ENCODE measurements around the gene ERC1. TPM values are rescaled to one million over a fixed set of nuclear protein-coding genes. Genes with fewer than 3 reads are reported as not detected.

Gene ERC1
- total RNA-seq, 1 experiment from 2014 or later = 12.3 TPM

DNA sequence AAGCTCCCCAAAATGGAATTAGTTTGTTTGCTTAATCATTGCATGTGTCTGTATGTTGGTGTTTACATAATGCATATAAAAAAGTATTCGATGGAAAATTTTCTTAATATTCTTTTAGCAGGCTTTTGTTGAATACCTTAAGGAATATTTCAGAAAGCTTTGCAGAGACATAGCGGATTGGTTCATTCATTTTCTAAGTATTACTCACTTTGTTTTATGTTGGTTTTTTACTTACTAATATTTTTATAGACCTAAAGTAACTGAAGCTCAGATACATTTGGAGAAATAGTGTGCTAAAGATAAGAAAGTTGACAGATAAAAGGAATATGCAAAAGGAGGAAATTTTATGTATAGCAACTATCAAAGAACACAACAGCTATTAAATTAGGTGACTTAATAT lies 191.0 kb downstream of the ERC1 start:
- H3K9ac ChIP-seq (ENCODE audit: low read length) = no peak overlapping the region
- H2AFZ ChIP-seq (ENCODE audit: low read length) = no peak overlapping the region
- BruUV-seq (replicated peaks) = no TSS peak
- H3K27me3 ChIP-seq (ENCODE audit: low read length) = no peaks in the 10 kb centered on the region
- ChIA-PET POLR2A (ENCODE audit: unreplicated experiment) (interaction anchor here (0.7 kb wide), 1 partner anchor 405 kb away, joined by 3 read pairs; no protein-coding TSS in a partner anchor), CTCF (interaction anchor here (0.7 kb wide), 1 partner anchor 363 kb away, joined by 3 read pairs; no protein-coding TSS in a partner anchor)
- H3F3A ChIP-seq (ENCODE audit: low read length, unreplicated experiment) = no peaks in the 10 kb centered on the region
- no peaks in the 10 kb centered on the region for H3K9me3 ChIP-seq (ENCODE audit: low read length)
- H3K4me1 ChIP-seq (ENCODE audit: insufficient read depth, low read length) = peaks cover 43% of the 10 kb centered on the region
- no peak overlapping the region for H3K4me3 ChIP-seq (ENCODE audit: low read length)
- TF ChIP-seq EZH2phosphoT487 (IDR thresholded peaks at IDR 0.05; ENCODE audit: borderline replicate concordance, low read length) = no peak
- TF ChIP-seq EZH2 (IDR thresholded peaks at IDR 0.05; ENCODE audit: low read length, unreplicated experiment) = no peak
- TF ChIP-seq, protein P1, sequence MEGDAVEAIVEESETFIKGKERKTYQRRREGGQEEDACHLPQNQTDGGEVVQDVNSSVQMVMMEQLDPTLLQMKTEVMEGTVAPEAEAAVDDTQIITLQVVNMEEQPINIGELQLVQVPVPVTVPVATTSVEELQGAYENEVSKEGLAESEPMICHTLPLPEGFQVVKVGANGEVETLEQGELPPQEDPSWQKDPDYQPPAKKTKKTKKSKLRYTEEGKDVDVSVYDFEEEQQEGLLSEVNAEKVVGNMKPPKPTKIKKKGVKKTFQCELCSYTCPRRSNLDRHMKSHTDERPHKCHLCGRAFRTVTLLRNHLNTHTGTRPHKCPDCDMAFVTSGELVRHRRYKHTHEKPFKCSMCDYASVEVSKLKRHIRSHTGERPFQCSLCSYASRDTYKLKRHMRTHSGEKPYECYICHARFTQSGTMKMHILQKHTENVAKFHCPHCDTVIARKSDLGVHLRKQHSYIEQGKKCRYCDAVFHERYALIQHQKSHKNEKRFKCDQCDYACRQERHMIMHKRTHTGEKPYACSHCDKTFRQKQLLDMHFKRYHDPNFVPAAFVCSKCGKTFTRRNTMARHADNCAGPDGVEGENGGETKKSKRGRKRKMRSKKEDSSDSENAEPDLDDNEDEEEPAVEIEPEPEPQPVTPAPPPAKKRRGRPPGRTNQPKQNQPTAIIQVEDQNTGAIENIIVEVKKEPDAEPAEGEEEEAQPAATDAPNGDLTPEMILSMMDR (conservative IDR thresholded peaks at IDR 0.05; ENCODE audit: low read depth, low read length) = no peak
- peak; percentile 77 for ATAC-seq
- H3K36me3 ChIP-seq (ENCODE audit: low read depth, low read length) = no peaks in the 10 kb centered on the region
- H3K4me2 ChIP-seq (ENCODE audit: low read length) = peak overlapping the region; percentile 19; the same call in 1 of the 2 replicates
- no peaks in the 10 kb centered on the region for H3K79me2 ChIP-seq (ENCODE audit: low read length)
- peak; percentile 42 for DNase-seq
- intact Hi-C loops (cut with micrococcal nuclease) = no loop called here
- no peaks in the 10 kb centered on the region for H3K9me2 ChIP-seq (replicated peaks; ENCODE audit: low read length)
- no peaks in the 10 kb centered on the region for H4K20me1 ChIP-seq (ENCODE audit: low read length)
- H3K27ac ChIP-seq (ENCODE audit: low read length) = peak overlapping the region; percentile 48

DNA sequence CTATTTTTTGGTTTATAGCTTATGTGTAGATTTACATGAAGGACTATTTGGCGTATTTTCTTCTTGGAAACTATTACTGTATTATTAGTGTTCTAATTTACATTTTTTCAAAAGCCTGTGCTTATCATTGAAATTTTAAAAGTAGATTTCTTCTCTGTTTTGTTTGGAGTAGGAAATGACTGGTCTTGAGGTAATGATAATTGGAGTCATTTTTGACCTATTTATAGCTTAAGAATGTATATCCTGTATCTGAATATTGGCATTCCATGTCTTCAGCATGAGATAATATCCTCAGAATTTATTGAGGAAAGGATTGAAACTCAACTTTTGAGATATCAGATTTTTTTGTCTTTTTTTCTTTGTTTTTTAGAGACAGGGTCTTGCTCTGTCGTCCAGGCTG lies 193.4 kb downstream of the ERC1 start:
- CTCF ChIA-PET = interaction anchor here (0.6 kb wide), 1 partner anchor 451 kb away, joined by 4 read pairs; no protein-coding TSS in a partner anchor
- peaks cover 54% of the 10 kb centered on the region for H3K4me1 ChIP-seq (ENCODE audit: insufficient read depth, low read length)
- no peak overlapping the region for H3K4me3 ChIP-seq (ENCODE audit: low read length)
- no peaks in the 10 kb centered on the region for H3K36me3 ChIP-seq (ENCODE audit: low read depth, low read length)
- no peak overlapping the region for H2AFZ ChIP-seq (ENCODE audit: low read length)
- H3K27me3 ChIP-seq (ENCODE audit: low read length) = no peaks in the 10 kb centered on the region
- POLR2A ChIA-PET (ENCODE audit: unreplicated experiment) = interaction anchor here (0.5 to 0.6 kb wide), 2 partner anchors 22 to 54 kb away, joined by 3 read pairs; no protein-coding TSS in a partner anchor
- ATAC-seq (0 out of 2 replicates have a peak, but pooled peaks have one; percentile 21), DNase-seq (peak; percentile 36)
- BruUV-seq (replicated peaks) = no TSS peak
- no peaks in the 10 kb centered on the region for H4K20me1 ChIP-seq (ENCODE audit: low read length)
- peak overlapping the region; percentile 56 for H3K4me2 ChIP-seq (ENCODE audit: low read length)
- H3K79me2 ChIP-seq (ENCODE audit: low read length) = no peaks in the 10 kb centered on the region
- no peaks in the 10 kb centered on the region for H3K9me3 ChIP-seq (ENCODE audit: low read length)
- no peak overlapping the region for H3K9ac ChIP-seq (ENCODE audit: low read length)
- no peaks in the 10 kb centered on the region for H3K9me2 ChIP-seq (replicated peaks; ENCODE audit: low read length)
- TF ChIP-seq, protein P1 (conservative IDR thresholded peaks at IDR 0.05; ENCODE audit: low read depth, low read length) = no peak
- TF ChIP-seq EZH2 (IDR thresholded peaks at IDR 0.05; ENCODE audit: low read length, unreplicated experiment) (no peak), EZH2phosphoT487 (IDR thresholded peaks at IDR 0.05; ENCODE audit: borderline replicate concordance, low read length) (no peak)
- peak overlapping the region; percentile 72 for H3K27ac ChIP-seq (ENCODE audit: low read length)
- intact Hi-C loops (cut with micrococcal nuclease) = no loop called here
- no peaks in the 10 kb centered on the region for H3F3A ChIP-seq (ENCODE audit: low read length, unreplicated experiment)

DNA sequence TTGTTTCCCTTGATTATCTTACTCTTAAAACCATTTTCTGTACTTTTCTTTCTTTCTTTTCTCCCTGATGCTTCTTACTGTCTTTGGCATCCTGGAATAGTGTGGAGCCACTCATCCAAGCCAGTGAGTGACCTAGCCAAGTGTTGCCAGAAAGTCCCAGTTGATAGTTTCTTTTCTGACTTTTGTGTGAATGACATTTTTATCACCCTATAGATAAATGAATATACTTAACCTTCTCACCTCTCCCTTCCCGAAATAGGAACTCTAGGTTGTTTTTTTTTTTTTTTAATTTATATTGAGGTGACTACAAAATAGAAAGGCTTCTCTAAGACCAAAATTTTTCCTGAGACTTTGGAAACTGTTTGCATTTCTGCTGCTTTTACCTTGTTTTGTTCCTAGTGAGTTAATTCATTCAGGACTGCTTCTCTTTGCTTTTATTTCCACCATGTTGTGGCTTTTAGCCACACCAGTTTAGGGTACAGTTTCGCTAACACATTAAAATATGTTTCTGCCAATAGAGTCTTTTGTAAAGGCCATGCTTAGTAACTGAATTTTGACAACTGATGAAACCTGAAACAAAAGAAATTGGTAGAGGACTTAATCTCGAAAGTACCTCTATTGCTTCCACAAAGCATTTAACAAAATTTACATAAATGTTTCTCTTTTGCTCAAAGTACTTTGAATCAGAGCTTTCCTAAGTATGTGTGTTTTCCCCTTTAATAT lies 194.6 kb downstream of the ERC1 start:
- no peaks in the 10 kb centered on the region for H3K36me3 ChIP-seq (ENCODE audit: low read depth, low read length)
- ATAC-seq (no peak), DNase-seq (no peak)
- H3K79me2 ChIP-seq (ENCODE audit: low read length) = no peaks in the 10 kb centered on the region
- no peaks in the 10 kb centered on the region for H3F3A ChIP-seq (ENCODE audit: low read length, unreplicated experiment)
- H3K9me2 ChIP-seq (replicated peaks; ENCODE audit: low read length) = no peaks in the 10 kb centered on the region
- no TSS peak for BruUV-seq (replicated peaks)
- H4K20me1 ChIP-seq (ENCODE audit: low read length) = no peaks in the 10 kb centered on the region
- H3K4me1 ChIP-seq (ENCODE audit: insufficient read depth, low read length) = peaks cover 58% of the 10 kb centered on the region
- no peak overlapping the region; the same call in 1 of the 2 replicates for H3K4me2 ChIP-seq (ENCODE audit: low read length)
- no peak overlapping the region for H3K4me3 ChIP-seq (ENCODE audit: low read length)
- ChIA-PET POLR2A (ENCODE audit: unreplicated experiment) (no interaction called here), CTCF (no interaction called here)
- H3K27me3 ChIP-seq (ENCODE audit: low read length) = no peaks in the 10 kb centered on the region
- TF ChIP-seq, protein P1 (conservative IDR thresholded peaks at IDR 0.05; ENCODE audit: low read depth, low read length) = no peak
- TF ChIP-seq EZH2 (IDR thresholded peaks at IDR 0.05; ENCODE audit: low read length, unreplicated experiment) (no peak), EZH2phosphoT487 (IDR thresholded peaks at IDR 0.05; ENCODE audit: borderline replicate concordance, low read length) (no peak)
- H3K9ac ChIP-seq (ENCODE audit: low read length) = peak overlapping the region; percentile 32
- H3K27ac ChIP-seq (ENCODE audit: low read length) = peak overlapping the region; percentile 72
- intact Hi-C loops (cut with micrococcal nuclease) = loop anchor here (5.0 kb wide), 1 partner anchor 37 kb away; no protein-coding TSS in a partner anchor
- no peak overlapping the region for H2AFZ ChIP-seq (ENCODE audit: low read length)
- no peaks in the 10 kb centered on the region for H3K9me3 ChIP-seq (ENCODE audit: low read length)
